Liver (tissue), 2 donors: ENCODE data around the gene TNFAIP8.

Experiments used
- FOXA1 ChIP-seq: IDR thresholded peaks from 2 replicates; pipeline ENCODE4 v1.6.1; 2016; ENCODE audit warnings: antibody characterized with exemption
- MAX ChIP-seq: IDR thresholded peaks from 2 replicates; pipeline ENCODE4 v1.6.1; 2016; ENCODE audit warnings: antibody characterized with exemption
- SP1 ChIP-seq: IDR thresholded peaks from 2 replicates; pipeline ENCODE4 v1.6.1; 2018; ENCODE audit warnings: antibody characterized with exemption, mild to moderate bottlenecking
- donor health status: healthy.

GRCh38 chr5:119343052-119343451 lies 12.8 kb upstream of the TNFAIP8 start:
- TF ChIP-seq SP1 = no peak
- no peak for TF ChIP-seq FOXA1
- no peak for TF ChIP-seq MAX
